H9 (cell line): ENCODE data around the gene PRG2. TPM values are rescaled to one million over a fixed set of nuclear protein-coding genes. Genes with fewer than 3 reads are reported as not detected.

Experiments
- DNase-seq: peaks from one replicate; pipeline ENCODE4 v3.0.0-alpha.2; 2017
- H2AFZ ChIP-seq: one replicate; pipeline ENCODE4 v1.6.1; 2013; ENCODE audit warnings: mild to moderate bottlenecking, low read length, control low read depth, moderate library complexity
- H2AK5ac ChIP-seq: 2 replicates; pipeline ENCODE4 v1.6.1; 2013; ENCODE audit warnings: low read length, control low read depth, mixed read lengths; ENCODE audit not compliant: insufficient read length
- H2BK120ac ChIP-seq: one replicate; pipeline ENCODE4 v1.6.1; 2013; ENCODE audit warnings: low read depth, mild to moderate bottlenecking, low read length, control low read depth, inconsistent platforms; ENCODE audit not compliant: poor library complexity, severe bottlenecking
- H2BK12ac ChIP-seq: 2 replicates; pipeline ENCODE4 v1.6.1; 2013; ENCODE audit warnings: low read length, control low read depth, mixed read lengths, low read depth; ENCODE audit not compliant: insufficient read length
- H2BK15ac ChIP-seq: 2 replicates; pipeline ENCODE4 v1.6.1; 2013; ENCODE audit warnings: low read depth, low read length, control low read depth
- H2BK20ac ChIP-seq: one replicate; pipeline ENCODE4 v1.6.1; 2013; ENCODE audit warnings: low read depth, mild to moderate bottlenecking, low read length, control low read depth, inconsistent platforms; ENCODE audit not compliant: poor library complexity, severe bottlenecking
- H2BK5ac ChIP-seq: 2 replicates; pipeline ENCODE4 v1.6.1; 2013; ENCODE audit warnings: low read length, control low read depth, mixed read lengths; ENCODE audit not compliant: insufficient read length
- H3K14ac ChIP-seq: 2 replicates; pipeline ENCODE4 v1.6.1; 2013; ENCODE audit warnings: low read length, control low read depth; ENCODE audit not compliant: insufficient read depth
- H3K18ac ChIP-seq: 2 replicates; pipeline ENCODE4 v1.6.1; 2013; ENCODE audit warnings: low read depth, mild to moderate bottlenecking, mixed read lengths, low read length, control low read depth; ENCODE audit not compliant: insufficient read length
- H3K23ac ChIP-seq: 2 replicates; pipeline ENCODE4 v1.6.1; 2013; ENCODE audit warnings: low read length, control low read depth, mixed read lengths, low read depth; ENCODE audit not compliant: insufficient read length
- H3K23me2 ChIP-seq: 2 replicates; pipeline ENCODE4 v1.6.1; 2013; ENCODE audit warnings: low read depth, mild to moderate bottlenecking, mixed read lengths, low read length, control low read depth; ENCODE audit not compliant: insufficient read length, poor library complexity, severe bottlenecking
- H3K27ac ChIP-seq: 2 replicates; pipeline ENCODE4 v1.5.1; 2013; ENCODE audit warnings: low read length, control low read depth, mixed read lengths, low read depth; ENCODE audit not compliant: insufficient read length
- H3K27me3 ChIP-seq: 2 replicates; pipeline ENCODE4 v1.6.1; 2013; ENCODE audit warnings: low read length, control low read depth, inconsistent platforms; ENCODE audit not compliant: insufficient read depth
- H3K4ac ChIP-seq: 2 replicates; pipeline ENCODE4 v1.6.1; 2013; ENCODE audit warnings: low read depth, mild to moderate bottlenecking, control low read depth, inconsistent platforms, low read length, moderate library complexity
- H3K4me1 ChIP-seq: 2 replicates; pipeline ENCODE4 v1.6.1; 2013; ENCODE audit warnings: low read length, control low read depth, inconsistent platforms; ENCODE audit not compliant: insufficient read depth
- H3K4me2 ChIP-seq: 2 replicates; pipeline ENCODE4 v1.6.1; 2013; ENCODE audit warnings: low read length, control low read depth, mixed read lengths; ENCODE audit not compliant: insufficient read length, insufficient read depth
- H3K56ac ChIP-seq: 2 replicates; pipeline ENCODE4 v1.6.1; 2013; ENCODE audit warnings: low read depth, mild to moderate bottlenecking, mixed read lengths, low read length, control low read depth; ENCODE audit not compliant: insufficient read length
- H3K79me1 ChIP-seq: 2 replicates; pipeline ENCODE4 v1.6.1; 2013; ENCODE audit warnings: low read depth, mild to moderate bottlenecking, moderate library complexity, low read length, control low read depth, inconsistent platforms; ENCODE audit not compliant: insufficient read depth, poor library complexity, severe bottlenecking
- H3K79me2 ChIP-seq: 2 replicates; pipeline ENCODE4 v1.6.1; 2013; ENCODE audit warnings: low read length, control low read depth, inconsistent platforms; ENCODE audit not compliant: insufficient read depth
- H3K9ac ChIP-seq: 2 replicates; pipeline ENCODE4 v1.6.1; 2013; ENCODE audit warnings: low read length, control low read depth, mixed read lengths; ENCODE audit not compliant: insufficient read length; ENCODE audit errors: extremely low read depth
- H3K9me3 ChIP-seq: one replicate; pipeline ENCODE4 v1.6.1; 2013; ENCODE audit warnings: low read depth, low read length, inconsistent platforms; ENCODE audit not compliant: control insufficient read depth
- H3T11ph ChIP-seq: one replicate; pipeline ENCODE4 v1.6.1; 2013; ENCODE audit warnings: mild to moderate bottlenecking, low read length, control low read depth, inconsistent platforms
- H4K20me1 ChIP-seq: one replicate; pipeline ENCODE4 v1.6.1; 2013; ENCODE audit not compliant: control insufficient read depth, insufficient read length, insufficient read depth
- H4K5ac ChIP-seq: 2 replicates; pipeline ENCODE4 v1.6.1; 2013; ENCODE audit warnings: low read depth, mild to moderate bottlenecking, mixed read lengths, low read length, control low read depth; ENCODE audit not compliant: insufficient read length
- H4K8ac ChIP-seq: replicated peaks from 2 replicates; pipeline ENCODE4 v1.6.1; 2013; ENCODE audit warnings: low read length, control low read depth, mixed read lengths, low read depth; ENCODE audit not compliant: insufficient read length
- H4K91ac ChIP-seq: 2 replicates; pipeline ENCODE4 v1.6.1; 2013; ENCODE audit warnings: low read depth, mild to moderate bottlenecking, moderate library complexity, mixed read lengths, low read length, control low read depth; ENCODE audit not compliant: insufficient read length
- H3K27ac Mint-ChIP-seq, 3 experiments: 2 replicates in 2 of 3; 3 replicates in 1 of 3; pipeline ENCODE4 v1.8.0; 2020 to 2021; ENCODE audit warnings: mixed read lengths in 3 of 3, mild to moderate bottlenecking in 1 of 3, moderate library complexity in 1 of 3
- H3K27me3 Mint-ChIP-seq: 2 replicates; pipeline ENCODE4 v1.8.0; 2021; ENCODE audit warnings: low read depth, mild to moderate bottlenecking, moderate library complexity, mixed read lengths
- H3K36me3 Mint-ChIP-seq, 3 experiments: 2 replicates in 2 of 3; 3 replicates in 1 of 3; pipeline ENCODE4 v1.8.0; 2020 to 2021; ENCODE audit warnings: low read depth in 3 of 3, mixed read lengths in 3 of 3; ENCODE audit not compliant: insufficient read depth in 1 of 3
- H3K4me1 Mint-ChIP-seq, 2 experiments: 2 replicates each; pipeline ENCODE4 v1.8.0; 2020; ENCODE audit warnings: mixed read lengths in 2 of 2
- H3K4me3 Mint-ChIP-seq, 2 experiments: 2 replicates in 1 of 2; 3 replicates in 1 of 2; pipeline ENCODE4 v1.8.0; 2020 to 2021; ENCODE audit warnings: mild to moderate bottlenecking in 2 of 2, mixed read lengths in 2 of 2, moderate library complexity in 1 of 2
- H3K9me3 Mint-ChIP-seq, 2 experiments: 2 replicates in 1 of 2; 3 replicates in 1 of 2; pipeline ENCODE4 v1.8.0; 2020; ENCODE audit warnings: mild to moderate bottlenecking in 2 of 2, mixed read lengths in 2 of 2, moderate library complexity in 1 of 2
- CTCF ChIP-seq: fragments of 200-600 bp; sonication (generic); conservative IDR thresholded peaks from 3 replicates; pipeline ENCODE4 v1.8.0; 2021; ENCODE audit warnings: antibody characterized with exemption, mild to moderate bottlenecking
- WGBS: extraction: QIAGEN DNeasy Blood & Tissue Kit; methylation state at CpG from one replicate; pipeline ENCODE4 v1.1.7; 2013; ENCODE audit warnings: missing lambda C conversion rate, low lambda C conversion rate, mixed read lengths; ENCODE audit not compliant: insufficient read length; ENCODE audit errors: extremely low coverage; 5-methylcytosine and 5-hydroxymethylcytosine counted together
- total RNA-seq: library from RNA; stranded (reverse); gene quantifications from 2 replicates; pipeline ENCODE4 v1.2.1, GENCODE V29; 2021

PRG2 gene
- total RNA-seq, 1 experiment from 2014 or later: not detected

DNA sequence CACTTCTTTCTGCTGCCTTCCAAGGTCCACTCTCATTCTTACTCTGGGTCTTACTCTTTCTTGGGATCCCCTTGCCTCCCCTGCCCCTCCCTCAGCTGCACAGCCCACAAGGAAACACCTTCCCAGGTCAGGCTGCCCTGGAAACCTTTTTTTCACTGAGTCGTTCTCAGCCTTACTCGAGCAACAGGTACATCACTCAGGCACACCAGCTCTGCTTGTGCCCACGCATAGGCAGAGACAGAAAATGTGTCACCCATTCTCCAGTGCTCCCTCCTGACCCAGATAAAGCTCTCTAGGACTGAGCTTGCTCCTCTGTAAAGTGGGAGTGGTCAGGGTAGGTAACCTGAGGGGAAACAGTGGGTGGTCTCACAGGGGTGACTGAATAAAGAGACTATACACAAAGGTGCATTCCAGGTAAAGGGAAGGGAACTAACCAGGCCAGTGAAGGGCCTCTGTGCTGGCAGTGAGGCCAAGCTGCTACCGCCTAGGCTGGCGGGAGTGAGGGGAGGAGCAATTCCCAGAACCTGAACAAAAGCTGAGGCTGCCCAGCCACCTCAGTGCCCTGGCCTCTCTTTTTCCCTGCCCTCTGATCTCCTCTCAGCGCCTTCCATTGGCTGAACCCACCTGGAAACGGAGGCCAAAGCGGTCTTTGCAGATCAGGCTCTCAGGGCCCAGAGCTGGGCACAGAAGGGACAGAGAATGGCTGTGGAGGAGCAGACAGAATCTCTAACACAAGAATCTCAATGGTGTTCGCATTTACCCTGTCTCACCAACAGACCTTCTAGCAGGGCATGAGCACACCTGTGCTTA, 25.4 kb downstream of the PRG2 start:
- Histone ChIP-seq H2BK12ac (no peak overlapping the region), H3K18ac (peak overlapping the region; percentile 9), H2AFZ (no peak overlapping the region), H3K9me3 (no peaks in the 10 kb centered on the region), H3K56ac (no peak overlapping the region), H3K23me2 (no peaks in the 10 kb centered on the region), H3K14ac (no peak overlapping the region), H4K8ac (no peak overlapping the region), H3K23ac (no peak overlapping the region), H2BK20ac (no peak overlapping the region), H3K9ac (no peak overlapping the region), H3K79me1 (no peaks in the 10 kb centered on the region), H2AK5ac (no peak overlapping the region), H3K79me2 (no peaks in the 10 kb centered on the region), H3K27me3 (no peaks in the 10 kb centered on the region), H3K4me2 (no peak overlapping the region), H2BK15ac (no peak overlapping the region), H2BK120ac (no peak overlapping the region), H4K20me1 (no peaks in the 10 kb centered on the region), H3K27ac (no peak overlapping the region), H3K4ac (no peak overlapping the region), H3K4me1 (peaks cover 6% of the 10 kb centered on the region), H3T11ph (no peak overlapping the region), H2BK5ac (no peak overlapping the region), H4K5ac (no peak overlapping the region), H4K91ac (no peak overlapping the region)
- Mint-ChIP-seq H3K36me3 (no peaks in the 10 kb centered on the region), H3K27ac (peak overlapping the region in 2 of 3 experiments; percentile 86 to 89; a peak in 4 of 7 replicates), H3K4me3 (no peak overlapping the region), H3K27me3 (peaks cover 30% of the 10 kb centered on the region), H3K4me1 (peaks cover 27% of the 10 kb centered on the region in 2 experiments), H3K9me3 (0 out of 5 replicates have a peak, but pooled peaks cover 0 to 2% of the 10 kb centered on the region in 2 experiments)
- TF ChIP-seq CTCF: no peak
- peak; percentile 70 for DNase-seq
- WGBS: no CpG with 5 or more reads among the region's 9 CpGs
